Right lobe of liver (tissue), 4 donors: Measurements from ENCODE around the gene MRPL45.

Experiments used
- CTCF ChIP-seq, 4 donors: fragments of 200-600 bp in 3 of 4; fragments of 450-650 bp in 1 of 4; IDR thresholded peaks; one replicate each; pipeline versions ENCODE4 v1.5.1 to v1.8.0; 2016 to 2022; ENCODE audit warnings: antibody characterized with exemption in 4 of 4, mild to moderate bottlenecking in 2 of 4
- POLR2A ChIP-seq: fragments of 450-650 bp; IDR thresholded peaks from one replicate; pipeline ENCODE4 v1.6.1; 2017; ENCODE audit warnings: antibody characterized with exemption, mild to moderate bottlenecking
- donor health status: DM: no; HTN: no; CAD: no.
- donor health status: DM: no; HTN: no; CAD: no.
- donor health status: DM: no; HTN: yes; CAD: no.

DNA sequence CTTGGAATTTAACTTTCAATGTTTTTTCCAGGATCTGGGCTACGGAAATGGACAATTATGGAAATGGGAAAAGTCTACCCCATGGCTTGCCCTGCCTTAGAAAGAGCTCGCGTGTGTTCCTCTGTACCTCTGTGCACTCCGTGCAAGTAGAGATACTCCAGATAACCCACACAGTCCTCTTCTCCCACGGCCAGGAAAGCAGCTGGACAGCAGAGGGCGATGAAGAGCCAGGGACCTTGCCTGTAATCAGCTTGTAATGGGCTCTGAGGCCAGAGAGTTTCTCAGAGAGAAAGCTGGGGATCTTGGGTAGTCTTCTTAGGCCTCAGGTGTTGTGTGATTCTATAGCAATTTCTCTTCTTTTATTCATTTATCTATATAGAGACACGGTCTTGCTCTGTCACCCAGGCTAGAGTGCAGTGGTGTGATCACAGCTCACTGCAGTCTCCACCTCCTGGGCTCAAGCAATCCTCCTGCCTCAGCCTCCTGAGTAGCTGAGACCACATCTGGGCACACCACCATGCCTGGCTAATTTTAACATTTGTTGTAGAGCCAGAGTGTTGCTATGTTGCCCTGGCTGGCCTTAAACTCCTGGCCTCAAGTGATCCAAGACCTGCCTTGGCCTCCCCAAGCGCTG lies 52.2 kb downstream of the MRPL45 start:
- TF ChIP-seq POLR2A (no peak), CTCF (IDR thresholded peaks at IDR 0.05) (peak; percentile 89 to 95 (median 92))
